Right atrium auricular region (tissue), 2 donors: ENCODE data around the gene HDGFL3. TPM values are rescaled to one million over a fixed set of nuclear protein-coding genes. Genes with fewer than 3 reads are reported as not detected.
"Not testable (repeated sequence)": the region's sequence is repeated elsewhere in the genome, so short reads cannot be mapped to it uniquely, and the experiment has no call there.

ENCODE experiments used
- DNase-seq: peaks from one replicate; pipeline ENCODE4 v3.0.0-alpha.2; 2019; ENCODE audit warnings: low spot score
- H3K27ac ChIP-seq, 2 donors: fragments of 200-600 bp; sonication (generic); 1 replicate in 1 of 2; 2 replicates in 1 of 2; pipeline ENCODE4 v1.5.1; 2016 to 2019
- H3K27me3 ChIP-seq, 2 donors: fragments of 200-600 bp; sonication (generic); one replicate each; pipeline versions ENCODE4 v1.5.1 to v1.6.0; 2017 to 2019
- H3K36me3 ChIP-seq: fragments of 200-600 bp; sonication (generic); one replicate; pipeline ENCODE4 v1.5.1; 2016
- H3K4me1 ChIP-seq, 2 donors: fragments of 200-600 bp; sonication (generic); one replicate each; pipeline versions ENCODE4 v1.5.1 to v1.6.0; 2017 to 2019
- H3K4me3 ChIP-seq, 2 donors: fragments of 200-600 bp; sonication (generic); 1 replicate in 1 of 2; 2 replicates in 1 of 2; pipeline ENCODE4 v1.5.1; 2017 to 2019; ENCODE audit warnings: mild to moderate bottlenecking in 1 of 2, moderate library complexity in 1 of 2
- H3K9me3 ChIP-seq, 2 donors: fragments of 200-600 bp; sonication (generic); one replicate each; pipeline ENCODE4 v1.5.1; 2019
- CTCF ChIP-seq, 2 donors: fragments of 200-600 bp; sonication (generic); IDR thresholded peaks; one replicate each; pipeline ENCODE4 v1.5.1; 2019; ENCODE audit warnings: antibody characterized with exemption in 2 of 2
- total RNA-seq, 2 donors: library from RNA; depleted of rRNA; stranded (reverse); fragments of >200 nt; gene quantifications; one replicate each; pipeline ENCODE4 v1.1.0, GENCODE V29; 2016

The HDGFL3 gene
- total RNA-seq, 2 donors from 2014 or later, result 25.6 to 30.0 TPM

- Histone ChIP-seq H3K9me3 (no peaks in the 10 kb centered on the region), H3K4me1 (no peaks in the 10 kb centered on the region), H3K4me3 (no peak overlapping the region), H3K27ac (no peak overlapping the region), H3K27me3 (no peaks in the 10 kb centered on the region), H3K36me3 (peaks cover 24% of the 10 kb centered on the region)
- DNase-seq, result no peak
- TF ChIP-seq CTCF (IDR thresholded peaks at IDR 0.05), result no peak
Observed at GRCh38 chr15:83155942-83156341, 51.7 kb downstream of the HDGFL3 start.

GRCh38 chr15:83153288-83153687 lies 54.3 kb downstream of the HDGFL3 start:
- Histone ChIP-seq H3K27me3 (no peaks in the 10 kb centered on the region), H3K27ac (no peak overlapping the region), H3K9me3 (no peaks in the 10 kb centered on the region), H3K36me3 (peaks cover 34% of the 10 kb centered on the region), H3K4me1 (no peaks in the 10 kb centered on the region), H3K4me3 (no peak overlapping the region)
- no peak for TF ChIP-seq CTCF (IDR thresholded peaks at IDR 0.05)
- no peak for DNase-seq

- Histone ChIP-seq H3K27ac (no peak overlapping the region), H3K9me3 (no peaks in the 10 kb centered on the region), H3K4me3 (no peak overlapping the region), H3K36me3 (peaks cover 18% of the 10 kb centered on the region), H3K27me3 (no peaks in the 10 kb centered on the region), H3K4me1 (no peaks in the 10 kb centered on the region)
- no peak for TF ChIP-seq CTCF (IDR thresholded peaks at IDR 0.05)
- no peak for DNase-seq
Observed at GRCh38 chr15:83144771-83145170, 62.9 kb downstream of the HDGFL3 start.

- H3K4me3 ChIP-seq, H3K27me3 ChIP-seq, H3K9me3 ChIP-seq, H3K27ac ChIP-seq, DNase-seq, H3K4me1 ChIP-seq: not testable (repeated sequence)
- peaks cover 20% of the 10 kb centered on the region for H3K36me3 ChIP-seq
Observed at GRCh38 chr15:83142151-83142550, 65.5 kb downstream of the HDGFL3 start.

- DNase-seq, result no peak
- Histone ChIP-seq H3K36me3 (no peaks in the 10 kb centered on the region), H3K9me3 (no peaks in the 10 kb centered on the region), H3K27me3 (no peaks in the 10 kb centered on the region), H3K4me3 (no peak overlapping the region), H3K4me1 (no peaks in the 10 kb centered on the region), H3K27ac (no peak overlapping the region)
- no peak for TF ChIP-seq CTCF (IDR thresholded peaks at IDR 0.05)
Observed at GRCh38 chr15:83132861-83133523, 74.6 kb downstream of the HDGFL3 start.

GRCh38 chr15:83129791-83130190 lies 77.8 kb downstream of the HDGFL3 start:
- no peaks in the 10 kb centered on the region for H3K27me3 ChIP-seq
- no peak overlapping the region for H3K27ac ChIP-seq
- H3K9me3 ChIP-seq, result no peaks in the 10 kb centered on the region
- H3K4me3 ChIP-seq, result no peak overlapping the region
- TF ChIP-seq CTCF (IDR thresholded peaks at IDR 0.05), result no peak
- no peaks in the 10 kb centered on the region for H3K4me1 ChIP-seq
- no peaks in the 10 kb centered on the region for H3K36me3 ChIP-seq
- DNase-seq, result no peak
